ENCODE data around the gene SPTBN1.

DNA sequence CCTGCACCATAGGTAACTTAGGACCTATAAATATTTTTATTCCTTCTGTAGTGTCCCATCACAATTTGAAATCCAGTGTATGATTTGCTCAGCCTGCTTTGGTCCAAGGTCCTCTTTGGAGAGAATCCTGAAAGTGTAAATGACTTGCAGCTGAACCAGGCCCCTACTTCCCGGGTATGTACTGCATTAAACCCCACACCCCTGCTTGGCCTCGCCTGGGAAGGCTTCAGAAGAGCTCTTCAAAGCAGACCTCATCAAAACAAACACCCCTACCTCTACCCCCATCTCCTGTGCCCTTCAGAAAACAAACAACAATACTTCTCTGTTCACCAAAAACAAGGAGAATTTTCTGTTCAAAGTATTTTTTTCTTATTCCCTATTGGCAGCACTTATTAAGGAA is 9.5 kb upstream of the SPTBN1 start:
- TF ChIP-seq, protein P1, sequence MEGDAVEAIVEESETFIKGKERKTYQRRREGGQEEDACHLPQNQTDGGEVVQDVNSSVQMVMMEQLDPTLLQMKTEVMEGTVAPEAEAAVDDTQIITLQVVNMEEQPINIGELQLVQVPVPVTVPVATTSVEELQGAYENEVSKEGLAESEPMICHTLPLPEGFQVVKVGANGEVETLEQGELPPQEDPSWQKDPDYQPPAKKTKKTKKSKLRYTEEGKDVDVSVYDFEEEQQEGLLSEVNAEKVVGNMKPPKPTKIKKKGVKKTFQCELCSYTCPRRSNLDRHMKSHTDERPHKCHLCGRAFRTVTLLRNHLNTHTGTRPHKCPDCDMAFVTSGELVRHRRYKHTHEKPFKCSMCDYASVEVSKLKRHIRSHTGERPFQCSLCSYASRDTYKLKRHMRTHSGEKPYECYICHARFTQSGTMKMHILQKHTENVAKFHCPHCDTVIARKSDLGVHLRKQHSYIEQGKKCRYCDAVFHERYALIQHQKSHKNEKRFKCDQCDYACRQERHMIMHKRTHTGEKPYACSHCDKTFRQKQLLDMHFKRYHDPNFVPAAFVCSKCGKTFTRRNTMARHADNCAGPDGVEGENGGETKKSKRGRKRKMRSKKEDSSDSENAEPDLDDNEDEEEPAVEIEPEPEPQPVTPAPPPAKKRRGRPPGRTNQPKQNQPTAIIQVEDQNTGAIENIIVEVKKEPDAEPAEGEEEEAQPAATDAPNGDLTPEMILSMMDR (conservative IDR thresholded peaks at IDR 0.05; ENCODE audit: low read depth in 2 of 2) = no peak
- TF ChIP-seq EZH2phosphoT487 (IDR thresholded peaks at IDR 0.05; ENCODE audit: unreplicated experiment) = no peak
- no peak for TF ChIP-seq POLR2AphosphoS5 (IDR thresholded peaks at IDR 0.05; ENCODE audit: low read depth)
- TF ChIP-seq ZNF114 (CRISPR knock-in tag; IDR thresholded peaks at IDR 0.05) = no peak
- TF ChIP-seq, protein P2, sequence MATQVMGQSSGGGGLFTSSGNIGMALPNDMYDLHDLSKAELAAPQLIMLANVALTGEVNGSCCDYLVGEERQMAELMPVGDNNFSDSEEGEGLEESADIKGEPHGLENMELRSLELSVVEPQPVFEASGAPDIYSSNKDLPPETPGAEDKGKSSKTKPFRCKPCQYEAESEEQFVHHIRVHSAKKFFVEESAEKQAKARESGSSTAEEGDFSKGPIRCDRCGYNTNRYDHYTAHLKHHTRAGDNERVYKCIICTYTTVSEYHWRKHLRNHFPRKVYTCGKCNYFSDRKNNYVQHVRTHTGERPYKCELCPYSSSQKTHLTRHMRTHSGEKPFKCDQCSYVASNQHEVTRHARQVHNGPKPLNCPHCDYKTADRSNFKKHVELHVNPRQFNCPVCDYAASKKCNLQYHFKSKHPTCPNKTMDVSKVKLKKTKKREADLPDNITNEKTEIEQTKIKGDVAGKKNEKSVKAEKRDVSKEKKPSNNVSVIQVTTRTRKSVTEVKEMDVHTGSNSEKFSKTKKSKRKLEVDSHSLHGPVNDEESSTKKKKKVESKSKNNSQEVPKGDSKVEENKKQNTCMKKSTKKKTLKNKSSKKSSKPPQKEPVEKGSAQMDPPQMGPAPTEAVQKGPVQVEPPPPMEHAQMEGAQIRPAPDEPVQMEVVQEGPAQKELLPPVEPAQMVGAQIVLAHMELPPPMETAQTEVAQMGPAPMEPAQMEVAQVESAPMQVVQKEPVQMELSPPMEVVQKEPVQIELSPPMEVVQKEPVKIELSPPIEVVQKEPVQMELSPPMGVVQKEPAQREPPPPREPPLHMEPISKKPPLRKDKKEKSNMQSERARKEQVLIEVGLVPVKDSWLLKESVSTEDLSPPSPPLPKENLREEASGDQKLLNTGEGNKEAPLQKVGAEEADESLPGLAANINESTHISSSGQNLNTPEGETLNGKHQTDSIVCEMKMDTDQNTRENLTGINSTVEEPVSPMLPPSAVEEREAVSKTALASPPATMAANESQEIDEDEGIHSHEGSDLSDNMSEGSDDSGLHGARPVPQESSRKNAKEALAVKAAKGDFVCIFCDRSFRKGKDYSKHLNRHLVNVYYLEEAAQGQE (IDR thresholded peaks at IDR 0.05; ENCODE audit: unreplicated experiment) = no peak
- TF ChIP-seq JUNB (IDR thresholded peaks at IDR 0.05; ENCODE audit: unreplicated experiment) = no peak
- TF ChIP-seq EZH2 (IDR thresholded peaks at IDR 0.05; ENCODE audit: low read depth, unreplicated experiment) = no peak
- no peak for TF ChIP-seq CREB1 (CRISPR knock-in tag; IDR thresholded peaks at IDR 0.05; ENCODE audit: low read depth)

Data from GM23338 (cell line).